Muscle layer of duodenum (tissue), 2 donors: ENCODE results near the gene GRID2.

Source experiments
- H3K27ac ChIP-seq: one replicate; pipeline ENCODE4 v1.7.0; 2013; ENCODE audit warnings: mild to moderate bottlenecking, low read length
- H3K27me3 ChIP-seq: one replicate; pipeline ENCODE4 v1.7.0; 2013; ENCODE audit warnings: low read depth, mild to moderate bottlenecking, control low read depth, low read length
- H3K36me3 ChIP-seq, 2 donors: one replicate each; pipeline ENCODE4 v1.7.0; 2013; ENCODE audit warnings: low read length in 2 of 2, control low read depth in 1 of 2, mild to moderate bottlenecking in 1 of 2; ENCODE audit not compliant: insufficient read depth in 2 of 2, control insufficient read depth in 1 of 2
- H3K4me1 ChIP-seq, 2 donors: one replicate each; pipeline ENCODE4 v1.7.0; 2013; ENCODE audit warnings: low read length in 2 of 2, mild to moderate bottlenecking in 2 of 2, control low read depth in 1 of 2, moderate library complexity in 1 of 2; ENCODE audit not compliant: insufficient read depth in 2 of 2, control insufficient read depth in 1 of 2
- H3K4me3 ChIP-seq, 2 donors: one replicate each; pipeline ENCODE4 v1.7.0; 2013; ENCODE audit warnings: low read length in 2 of 2, low read depth in 1 of 2, mild to moderate bottlenecking in 1 of 2
- H3K9me3 ChIP-seq, 2 donors: one replicate each; pipeline ENCODE4 v1.7.0; 2013; ENCODE audit warnings: low read length in 2 of 2, control low read depth in 1 of 2, mild to moderate bottlenecking in 1 of 2; ENCODE audit not compliant: control insufficient read depth in 1 of 2
- donor health status: healthy.

The GRID2 gene

DNA sequence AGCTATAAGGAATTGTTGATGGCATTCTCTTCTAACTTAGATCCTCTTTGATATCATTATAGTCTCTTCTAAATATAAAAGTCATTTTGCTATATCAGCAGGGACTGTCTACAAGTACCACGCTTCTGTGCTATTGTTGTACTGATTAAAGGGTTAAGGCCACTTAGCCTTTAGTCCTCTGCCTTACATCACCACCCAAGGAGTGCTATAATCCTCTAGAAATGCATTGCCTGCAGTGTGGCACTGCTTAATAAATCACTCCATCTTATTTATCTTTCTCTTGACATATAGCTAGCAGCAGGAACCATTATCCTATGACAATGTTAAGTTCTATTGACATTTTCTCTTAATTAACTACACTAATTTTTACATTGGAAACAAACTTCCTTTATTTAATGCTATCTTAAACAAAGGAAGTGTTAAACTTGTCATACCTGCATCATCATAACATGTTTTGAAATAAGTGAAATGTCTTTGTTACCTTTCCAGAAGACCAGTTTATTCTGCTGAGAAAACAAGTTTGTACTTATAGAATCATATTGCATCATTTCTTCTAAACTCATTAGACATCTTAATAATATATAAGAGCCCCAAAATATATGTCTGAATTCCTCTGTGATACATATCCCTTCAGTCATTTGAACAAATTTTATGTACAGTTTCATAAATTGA, 1163.9 kb downstream of the GRID2 start:
- H3K27ac ChIP-seq, result no peak overlapping the region

DNA sequence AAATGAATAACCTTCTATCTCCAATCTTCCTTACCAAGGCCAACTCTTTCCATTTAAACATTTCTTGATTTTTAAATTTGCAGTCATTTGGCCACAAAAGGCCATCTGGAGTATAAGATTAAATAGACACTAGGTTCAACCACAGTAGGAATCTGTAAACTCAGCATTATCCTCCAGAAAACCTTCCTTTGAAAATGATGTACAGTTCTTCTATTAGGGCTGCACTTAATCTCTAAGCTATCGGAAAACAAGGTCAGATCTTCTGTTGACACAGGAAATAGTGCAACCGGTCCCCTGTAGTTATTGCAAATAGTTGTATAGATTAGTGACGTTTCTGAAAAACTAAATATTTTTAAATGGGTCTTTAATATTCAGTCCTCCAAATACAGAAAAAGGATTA, 1165.8 kb downstream of the GRID2 start:
- Histone ChIP-seq H3K9me3 (no peaks in the 10 kb centered on the region), H3K27me3 (no peaks in the 10 kb centered on the region), H3K27ac (no peak overlapping the region), H3K36me3 (no peaks in the 10 kb centered on the region), H3K4me1 (no peaks in the 10 kb centered on the region), H3K4me3 (no peak overlapping the region)

More for the DNA sequence above, 1163.9 kb downstream of the GRID2 start:
- Histone ChIP-seq H3K4me1 (no peaks in the 10 kb centered on the region), H3K9me3 (no peaks in the 10 kb centered on the region), H3K4me3 (no peak overlapping the region), H3K27me3 (no peaks in the 10 kb centered on the region), H3K36me3 (no peaks in the 10 kb centered on the region)

DNA sequence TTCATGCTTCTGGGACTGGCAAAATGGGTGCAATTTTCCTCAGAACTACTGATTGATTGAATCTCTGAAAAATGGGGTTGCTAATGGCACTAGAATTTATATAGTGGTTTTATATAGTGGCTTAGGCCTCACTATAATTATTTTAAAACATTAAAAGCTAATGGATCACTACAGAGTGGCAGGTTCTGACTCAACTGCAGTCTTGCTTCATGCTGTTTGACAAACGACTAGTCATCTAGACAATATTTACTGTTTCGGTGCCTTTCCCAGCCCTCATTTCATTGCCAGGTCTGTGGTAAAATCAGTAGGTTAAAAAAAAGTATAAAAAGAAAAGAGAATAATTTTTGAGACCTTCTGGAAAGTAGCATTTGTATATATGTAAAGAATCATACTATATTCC, 1172.0 kb downstream of the GRID2 start:
- Histone ChIP-seq H3K27ac (no peak overlapping the region), H3K4me3 (no peak overlapping the region), H3K36me3 (no peaks in the 10 kb centered on the region), H3K9me3 (no peaks in the 10 kb centered on the region), H3K27me3 (no peaks in the 10 kb centered on the region), H3K4me1 (no peaks in the 10 kb centered on the region)

DNA sequence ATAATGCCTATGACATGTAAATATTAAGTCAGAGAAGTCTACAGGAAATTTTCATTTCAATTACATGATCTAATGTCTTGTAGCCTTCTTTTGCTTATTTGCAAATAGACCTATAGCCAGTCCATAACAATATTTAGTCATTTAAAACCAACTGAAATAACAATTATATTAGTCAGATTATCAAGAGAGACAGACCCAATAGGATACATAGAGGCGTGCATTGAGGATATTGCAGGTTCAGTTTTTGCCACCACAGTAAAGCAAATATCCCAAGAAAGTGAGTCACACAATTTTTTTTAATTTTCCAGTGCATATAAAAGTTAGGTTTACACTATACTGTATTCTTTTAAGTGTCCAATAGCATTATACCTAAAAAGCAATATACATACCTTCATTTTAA, 1175.0 kb downstream of the GRID2 start:
- Histone ChIP-seq H3K27me3 (no peaks in the 10 kb centered on the region), H3K4me1 (no peaks in the 10 kb centered on the region), H3K27ac (no peak overlapping the region), H3K9me3 (no peaks in the 10 kb centered on the region), H3K4me3 (no peak overlapping the region), H3K36me3 (no peaks in the 10 kb centered on the region)

DNA sequence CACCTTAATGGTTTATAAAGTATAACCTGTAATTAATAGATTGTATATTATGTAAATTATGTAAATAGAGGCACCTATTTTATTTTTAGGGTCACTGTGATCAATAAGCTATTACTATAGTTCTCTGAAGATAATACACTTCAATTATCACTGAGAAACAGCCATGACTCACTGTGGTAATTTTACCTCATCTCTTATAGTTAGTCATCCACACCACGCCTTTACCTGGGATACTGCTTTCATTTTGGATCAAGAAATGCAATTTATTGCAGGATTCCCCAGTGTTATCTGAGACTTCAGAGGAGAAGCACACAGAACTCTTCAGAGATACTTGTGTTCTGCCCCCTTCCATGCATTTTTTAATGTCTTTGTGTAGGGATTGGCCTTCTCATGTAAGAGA, 1176.7 kb downstream of the GRID2 start:
- Histone ChIP-seq H3K36me3 (no peaks in the 10 kb centered on the region), H3K4me1 (no peaks in the 10 kb centered on the region), H3K27me3 (no peaks in the 10 kb centered on the region), H3K4me3 (no peak overlapping the region), H3K9me3 (no peaks in the 10 kb centered on the region), H3K27ac (no peak overlapping the region)

DNA sequence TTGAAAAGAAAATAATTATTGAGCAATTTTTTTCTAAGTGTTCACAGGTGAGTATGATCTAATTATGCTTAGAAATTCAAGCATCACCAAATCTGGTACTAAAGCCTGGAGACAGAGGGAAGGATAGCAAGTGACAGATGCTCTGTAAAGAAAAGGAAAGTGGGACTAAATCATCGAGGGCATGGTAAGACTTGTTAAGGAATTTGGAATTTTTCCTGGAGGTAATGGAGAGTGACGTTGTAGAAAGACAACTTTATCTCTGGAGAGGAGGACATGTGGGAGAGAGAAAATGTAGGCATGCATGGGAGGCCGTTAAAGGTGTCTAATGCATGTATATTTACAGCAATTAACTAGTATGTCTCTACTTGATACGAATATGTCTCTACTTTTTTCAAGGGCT, 1191.6 kb downstream of the GRID2 start:
- Histone ChIP-seq H3K36me3 (no peaks in the 10 kb centered on the region), H3K4me3 (no peak overlapping the region), H3K27me3 (no peaks in the 10 kb centered on the region), H3K4me1 (no peaks in the 10 kb centered on the region), H3K27ac (no peak overlapping the region), H3K9me3 (peaks cover 0 to 3% of the 10 kb centered on the region in 2 donors)

DNA sequence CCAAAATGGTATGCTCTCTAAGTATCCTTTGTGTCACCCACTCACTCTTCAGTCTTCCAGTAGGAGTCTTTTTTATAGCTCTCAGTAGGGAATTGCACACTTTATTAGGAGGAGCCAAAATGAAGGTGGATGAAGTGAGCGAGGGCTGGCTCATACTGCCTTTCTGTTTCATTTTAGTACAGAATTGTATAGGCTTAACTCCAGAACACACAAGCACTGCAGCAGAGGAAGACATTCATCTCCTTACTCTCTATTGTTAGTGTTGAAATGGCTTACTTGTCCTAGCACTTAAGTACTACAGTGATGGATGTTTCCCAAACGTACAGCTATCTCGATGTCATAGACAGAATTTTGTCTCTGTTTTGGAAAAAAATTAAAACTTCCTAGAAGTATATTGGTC, 1197.5 kb downstream of the GRID2 start:
- H3K4me1 ChIP-seq, result no peaks in the 10 kb centered on the region
- no peaks in the 10 kb centered on the region for H3K27me3 ChIP-seq
- H3K4me3 ChIP-seq, result no peak overlapping the region
- no peak overlapping the region for H3K27ac ChIP-seq
- H3K36me3 ChIP-seq, result no peaks in the 10 kb centered on the region
- H3K9me3 ChIP-seq, result peaks cover 0 to 3% of the 10 kb centered on the region in 2 donors

DNA sequence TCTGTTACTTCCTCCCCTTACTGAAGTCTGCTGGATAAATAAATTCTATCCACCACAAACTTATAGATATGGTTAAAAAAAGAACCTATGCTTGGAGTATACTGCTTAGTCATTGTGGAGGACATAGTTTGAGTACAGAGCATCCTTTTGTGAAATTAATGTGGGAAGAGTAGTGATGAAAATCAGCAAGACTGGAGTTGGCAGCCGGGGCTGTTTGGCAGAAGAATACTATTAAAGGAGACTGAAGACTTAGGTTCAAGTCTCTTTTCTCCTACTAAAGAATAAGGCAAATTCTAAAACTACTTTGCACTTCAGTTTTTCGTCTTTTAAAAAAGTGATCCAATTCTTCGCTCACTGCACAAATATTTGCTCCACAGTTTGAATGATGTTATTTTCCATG, 1198.2 kb downstream of the GRID2 start:
- no peaks in the 10 kb centered on the region for H3K4me1 ChIP-seq
- no peak overlapping the region for H3K27ac ChIP-seq
- H3K9me3 ChIP-seq, result no peaks in the 10 kb centered on the region
- no peaks in the 10 kb centered on the region for H3K27me3 ChIP-seq
- no peaks in the 10 kb centered on the region for H3K36me3 ChIP-seq
- H3K4me3 ChIP-seq, result no peak overlapping the region

DNA sequence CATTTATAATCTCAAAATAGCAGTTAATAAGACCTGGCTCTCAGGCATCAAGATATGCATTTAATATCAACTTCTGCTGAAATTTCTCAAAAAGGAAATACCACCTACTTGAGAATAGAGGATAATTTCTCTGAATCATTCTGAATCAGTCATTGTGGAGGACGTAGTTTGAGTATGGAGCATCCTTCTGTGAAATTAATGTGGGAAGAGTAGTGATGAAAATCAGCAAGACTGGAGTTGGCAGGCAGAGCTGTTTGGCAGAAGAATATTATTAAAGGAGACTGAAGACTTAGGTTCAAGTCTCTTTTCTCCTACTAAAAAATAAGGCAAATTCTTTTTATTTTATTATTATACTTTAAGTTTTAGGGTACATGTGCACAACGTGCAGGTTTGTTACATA, 1199.2 kb downstream of the GRID2 start:
- no peak overlapping the region for H3K4me3 ChIP-seq
- no peaks in the 10 kb centered on the region for H3K4me1 ChIP-seq
- no peak overlapping the region for H3K27ac ChIP-seq
- H3K9me3 ChIP-seq, result no peaks in the 10 kb centered on the region
- no peaks in the 10 kb centered on the region for H3K36me3 ChIP-seq
- no peaks in the 10 kb centered on the region for H3K27me3 ChIP-seq

DNA sequence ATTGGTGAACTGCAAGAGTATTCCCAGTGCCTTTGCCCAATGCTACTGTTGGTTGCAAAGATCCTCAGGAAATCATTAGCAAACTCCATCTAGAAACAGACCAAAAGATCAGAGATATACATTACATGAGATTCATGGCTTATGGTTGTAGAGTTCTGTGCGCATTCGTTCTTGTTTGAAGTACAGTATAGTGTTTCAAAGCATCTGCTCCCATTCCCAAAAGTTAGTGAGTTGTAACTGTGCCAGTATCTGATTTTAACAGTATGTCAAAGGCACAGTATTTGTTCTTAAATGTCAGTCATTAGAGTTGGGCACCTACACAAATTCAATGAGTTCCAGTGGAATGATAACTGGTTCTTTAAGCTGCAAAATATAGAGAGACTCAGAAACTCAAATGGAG, 1210.1 kb downstream of the GRID2 start:
- H3K27ac ChIP-seq, result no peak overlapping the region
- no peaks in the 10 kb centered on the region for H3K4me1 ChIP-seq
- no peaks in the 10 kb centered on the region for H3K36me3 ChIP-seq
- no peaks in the 10 kb centered on the region for H3K9me3 ChIP-seq
- H3K27me3 ChIP-seq, result no peaks in the 10 kb centered on the region
- H3K4me3 ChIP-seq, result no peak overlapping the region

DNA sequence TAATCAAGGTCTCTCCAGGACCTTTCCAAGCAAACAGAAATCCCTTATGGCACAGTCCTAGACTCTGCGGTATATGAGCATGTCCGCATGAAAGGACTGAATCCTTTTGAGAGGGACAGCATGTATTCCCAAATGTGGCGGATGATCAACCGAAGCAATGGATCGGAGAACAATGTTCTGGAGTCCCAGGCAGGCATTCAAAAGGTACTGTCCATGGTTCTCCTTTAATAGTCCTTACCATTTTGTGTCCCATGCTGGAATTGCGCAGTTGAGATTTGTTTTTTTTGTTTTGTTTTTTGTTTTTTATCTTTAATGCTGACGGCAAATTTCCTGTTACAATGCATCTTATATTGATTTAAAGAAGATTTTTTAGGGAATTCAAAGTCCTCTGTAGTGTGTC, 1211.4 kb downstream of the GRID2 start:
- Histone ChIP-seq H3K27ac (no peak overlapping the region), H3K4me1 (no peaks in the 10 kb centered on the region), H3K4me3 (no peak overlapping the region), H3K36me3 (no peaks in the 10 kb centered on the region), H3K27me3 (no peaks in the 10 kb centered on the region), H3K9me3 (no peaks in the 10 kb centered on the region)

DNA sequence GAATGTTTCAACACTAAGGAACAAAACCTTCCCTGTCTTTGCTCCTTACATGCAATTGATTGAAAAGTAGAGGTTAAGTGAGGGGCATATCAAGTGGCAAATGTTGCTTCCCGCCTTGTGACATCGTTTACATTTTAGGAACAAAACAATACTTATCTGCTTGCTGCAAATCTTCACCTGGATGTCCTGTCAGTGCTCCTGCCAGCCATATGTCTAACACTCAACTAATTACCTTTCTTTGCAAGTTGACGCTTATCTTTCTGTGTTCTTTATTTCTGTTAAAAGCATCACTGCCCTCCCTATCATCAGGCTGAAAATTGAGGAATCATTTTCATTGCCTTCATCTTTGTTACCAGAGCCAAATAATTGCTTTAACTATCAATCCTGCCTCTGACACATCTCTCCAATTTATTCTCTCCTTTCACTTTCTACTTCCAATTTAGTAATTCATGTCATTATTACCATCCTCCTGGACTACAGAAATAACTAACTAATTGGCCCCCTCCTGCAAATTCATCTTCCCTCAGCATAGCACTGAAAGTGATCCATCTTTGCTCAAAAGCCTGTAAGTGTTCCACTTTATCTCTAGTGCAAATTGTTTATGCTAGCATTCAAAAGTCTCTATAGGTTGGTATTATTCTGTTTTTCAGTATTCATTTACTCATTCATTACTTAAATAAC, 1226.1 kb downstream of the GRID2 start:
- H3K4me3 ChIP-seq, result no peak overlapping the region
- H3K27ac ChIP-seq, result no peak overlapping the region
- no peaks in the 10 kb centered on the region for H3K9me3 ChIP-seq
- H3K27me3 ChIP-seq, result no peaks in the 10 kb centered on the region
- no peaks in the 10 kb centered on the region for H3K36me3 ChIP-seq
- no peaks in the 10 kb centered on the region for H3K4me1 ChIP-seq
